T-helper 2 cell treated with Interferon-gamma antibody and Interleukin-4, amounts not matched to agents 100 ng/mL and 5 ng/mL, for 36 hours (primary cell): ENCODE measurements around the gene TBCD. TPM values are rescaled to one million over a fixed set of nuclear protein-coding genes. Genes with fewer than 3 reads are reported as not detected.
"Not testable (repeated sequence)": the region's sequence is repeated elsewhere in the genome, so short reads cannot be mapped to it uniquely, and the experiment has no call there.

Source experiments
- intact Hi-C: fragments of 100-400 bp; cut with micrococcal nuclease; formaldehyde crosslinking; loops from one replicate; pipeline ENCODE4 v1.15.1; 2023
- total RNA-seq: library from RNA; stranded (reverse); gene quantifications from 2 replicates; pipeline ENCODE4 v1.2.3, GENCODE V29; 2022

The TBCD gene
- total RNA-seq, 1 donor from 2014 or later = 177 TPM

- intact Hi-C loops = no loop called here
These were observed 196.2 kb downstream of the TBCD start for GRCh38 chr17:82948081-82948511.

GRCh38 chr17:82948957-82949356 is 197.1 kb downstream of the TBCD start:
- intact Hi-C loops = no loop called here

- intact Hi-C loops = no loop called here
These were observed 197.5 kb downstream of the TBCD start for GRCh38 chr17:82949361-82949760.

GRCh38 chr17:82949984-82950383 is 198.1 kb downstream of the TBCD start:
- intact Hi-C loops = no loop called here

- intact Hi-C loops = no loop called here
These were observed 198.7 kb downstream of the TBCD start for GRCh38 chr17:82950525-82951102.

- intact Hi-C loops = no loop called here
These were observed 200.2 kb downstream of the TBCD start for GRCh38 chr17:82952019-82952418.

GRCh38 chr17:82955106-82955505 is 203.2 kb downstream of the TBCD start:
- intact Hi-C loops = not testable (repeated sequence)

- intact Hi-C loops = not testable (repeated sequence)
These were observed 203.8 kb downstream of the TBCD start for GRCh38 chr17:82955627-82956026.

GRCh38 chr17:82956146-82956725 is 204.4 kb downstream of the TBCD start:
- intact Hi-C loops = no loop called here

- intact Hi-C loops = no loop called here
These were observed 205.0 kb downstream of the TBCD start for GRCh38 chr17:82956726-82957468.

- intact Hi-C loops = no loop called here
These were observed 205.6 kb downstream of the TBCD start for GRCh38 chr17:82957469-82957795.

GRCh38 chr17:82957961-82958561 is 206.2 kb downstream of the TBCD start:
- intact Hi-C loops = no loop called here

GRCh38 chr17:82959242-82959930 is 207.5 kb downstream of the TBCD start:
- intact Hi-C loops = no loop called here

- intact Hi-C loops = loop anchor here (5.0 kb wide), 1 partner anchor 178 kb away; no protein-coding TSS in a partner anchor
These were observed 208.1 kb downstream of the TBCD start for GRCh38 chr17:82959990-82960418.

GRCh38 chr17:82960419-82961271 is 208.8 kb downstream of the TBCD start:
- intact Hi-C loops = loop anchor here (5.0 kb wide), 1 partner anchor 178 kb away; no protein-coding TSS in a partner anchor

GRCh38 chr17:82961366-82962162 is 209.7 kb downstream of the TBCD start:
- intact Hi-C loops = loop anchor here (5.0 kb wide), 1 partner anchor 179 kb away; no protein-coding TSS in a partner anchor

GRCh38 chr17:82962163-82962720 is 210.4 kb downstream of the TBCD start:
- intact Hi-C loops = loop anchor here (5.0 kb wide), 1 partner anchor 180 kb away; no protein-coding TSS in a partner anchor

GRCh38 chr17:82963104-82963950 is 211.5 kb downstream of the TBCD start:
- intact Hi-C loops = loop anchor here (5.0 kb wide), 1 partner anchor 181 kb away; no protein-coding TSS in a partner anchor
